Epidermal melanocyte (primary cell): Measurements from ENCODE around the gene EPB41L1.

Experiments used
- DNase-seq: peaks from one replicate; pipeline ENCODE4 v3.0.0; 2011; ENCODE audit warnings: low spot score; ENCODE audit not compliant: insufficient read length

Gene EPB41L1

GRCh38 chr20:36275441-36276189, 121.1 kb downstream of the EPB41L1 start:
- no peak for DNase-seq

GRCh38 chr20:36277546-36277945, 123.0 kb downstream of the EPB41L1 start:
- DNase-seq, result no peak

- DNase-seq, result no peak
Observed at GRCh38 chr20:36279362-36279761, 124.8 kb downstream of the EPB41L1 start.

- no peak for DNase-seq
Observed at GRCh38 chr20:36279776-36280175, 125.2 kb downstream of the EPB41L1 start.

- no peak for DNase-seq
Observed at GRCh38 chr20:36281785-36282380, 127.3 kb downstream of the EPB41L1 start.
